ENCODE data around the gene WDR4.

GRCh38 chr21:42819861-42820615 is 59.3 kb downstream of the WDR4 start:
- TF ChIP-seq CTCF (IDR thresholded peaks at IDR 0.05), result no peak
- no peak for TF ChIP-seq POLR2AphosphoS5 (IDR thresholded peaks at IDR 0.05)
